Activated naive CD4-positive, alpha-beta T cell treated with anti-CD3 and anti-CD28 coated beads, Interleukin-2, amount 50 U/mL, for 72 hours (primary cell): ENCODE measurements around the gene SP140L. TPM values are rescaled to one million over a fixed set of nuclear protein-coding genes. Genes with fewer than 3 reads are reported as not detected.
"Not testable (repeated sequence)": the region's sequence is repeated elsewhere in the genome, so short reads cannot be mapped to it uniquely, and the experiment has no call there.

ENCODE experiments used
- ATAC-seq, 2 donors: fragments of 150-1000 bp; cut with Tn5 transposase; 2 replicates each; pipeline ENCODE4 v1.10.0; 2021; ENCODE audit warnings: mild to moderate bottlenecking in 2 of 2, moderate library complexity in 2 of 2
- DNase-seq, 2 donors: peaks; one replicate each; pipeline ENCODE4 v3.0.0; 2021 to 2022; ENCODE audit warnings: low spot score in 2 of 2
- H3K27ac Mint-ChIP-seq, 2 donors: one replicate each; pipeline ENCODE4 v1.8.0; 2022; ENCODE audit warnings: mild to moderate bottlenecking in 2 of 2, mixed read lengths in 2 of 2
- H3K36me3 Mint-ChIP-seq, 2 donors: one replicate each; pipeline ENCODE4 v1.8.0; 2022; ENCODE audit warnings: mixed read lengths in 2 of 2
- H3K9me3 Mint-ChIP-seq, 2 donors: one replicate each; pipeline ENCODE4 v1.8.0; 2022; ENCODE audit warnings: mixed read lengths in 2 of 2
- total RNA-seq, 2 donors: library from RNA; stranded (reverse); gene quantifications; one replicate each; pipeline ENCODE4 v1.2.3, GENCODE V29; 2022

SP140L gene
- total RNA-seq, 2 donors from 2014 or later = 52.8 to 71.2 TPM

- no peak for DNase-seq
- ATAC-seq = no peak
- H3K9me3 Mint-ChIP-seq = no peaks in the 10 kb centered on the region
- peaks cover 37 to 65% of the 10 kb centered on the region in 2 donors for H3K36me3 Mint-ChIP-seq
- H3K27ac Mint-ChIP-seq = peak overlapping the region; percentile 20 to 23
Measured at GRCh38 chr2:230400041-230400440, 73.0 kb downstream of the SP140L start.

GRCh38 chr2:230400454-230400853 is 73.5 kb downstream of the SP140L start:
- DNase-seq (no peak), ATAC-seq (no peak)
- Mint-ChIP-seq H3K27ac (peak overlapping the region; percentile 20 to 23), H3K36me3 (peaks cover 33 to 65% of the 10 kb centered on the region in 2 donors), H3K9me3 (no peaks in the 10 kb centered on the region)

- peaks cover 28 to 65% of the 10 kb centered on the region in 2 donors for H3K36me3 Mint-ChIP-seq
- not testable (repeated sequence) for ATAC-seq
Measured at GRCh38 chr2:230401026-230401425, 74.0 kb downstream of the SP140L start.

GRCh38 chr2:230403746-230404145 is 76.8 kb downstream of the SP140L start:
- DNase-seq (no peak), ATAC-seq (no peak)
- H3K27ac Mint-ChIP-seq = peak overlapping the region in 1 of 2 donors; percentile 59
- no peaks in the 10 kb centered on the region for H3K9me3 Mint-ChIP-seq
- peaks cover 19 to 62% of the 10 kb centered on the region in 2 donors for H3K36me3 Mint-ChIP-seq

More at GRCh38 chr2:230401026-230401425, 74.0 kb downstream of the SP140L start:
- H3K27ac Mint-ChIP-seq, H3K9me3 Mint-ChIP-seq, DNase-seq: not testable (repeated sequence)

GRCh38 chr2:230405824-230406223 is 78.8 kb downstream of the SP140L start:
- DNase-seq = no peak
- Mint-ChIP-seq H3K9me3 (no peaks in the 10 kb centered on the region), H3K27ac (peak overlapping the region in 1 of 2 donors; percentile 59), H3K36me3 (peaks cover 19 to 54% of the 10 kb centered on the region in 2 donors)
- no peak for ATAC-seq

- peaks cover 24 to 47% of the 10 kb centered on the region in 2 donors for H3K36me3 Mint-ChIP-seq
- H3K9me3 Mint-ChIP-seq = no peaks in the 10 kb centered on the region
- ATAC-seq (no peak), DNase-seq (no peak)
- no peak overlapping the region for H3K27ac Mint-ChIP-seq
Measured at GRCh38 chr2:230408244-230408842, 81.3 kb downstream of the SP140L start.

DNA sequence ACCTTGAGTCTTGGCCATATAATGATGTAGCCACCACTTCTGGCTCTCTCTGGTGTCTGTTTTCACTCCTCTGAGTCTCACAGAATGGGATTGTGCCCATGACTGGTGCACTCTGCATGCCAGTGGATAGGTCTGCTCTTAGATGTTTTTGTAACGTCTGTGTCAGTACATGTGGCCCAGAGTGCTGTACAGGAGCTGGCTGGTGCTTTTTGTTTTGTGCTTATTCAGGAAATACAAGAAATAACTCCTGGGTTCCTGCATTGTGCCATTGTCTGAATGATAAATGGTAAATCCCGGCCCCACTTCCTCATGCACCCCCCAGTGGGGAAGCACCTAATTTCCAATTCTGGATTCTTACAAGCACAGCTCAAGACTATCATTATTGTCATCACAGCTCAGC is 82.3 kb downstream of the SP140L start:
- not testable (repeated sequence) for ATAC-seq, DNase-seq, H3K9me3 Mint-ChIP-seq
- peak overlapping the region in 1 of 2 donors; percentile 15 for H3K27ac Mint-ChIP-seq
- peaks cover 15 to 42% of the 10 kb centered on the region in 2 donors for H3K36me3 Mint-ChIP-seq

GRCh38 chr2:230410263-230410662 is 83.3 kb downstream of the SP140L start:
- peaks cover 15 to 42% of the 10 kb centered on the region in 2 donors for H3K36me3 Mint-ChIP-seq

GRCh38 chr2:230410861-230411569 is 84.0 kb downstream of the SP140L start:
- Mint-ChIP-seq H3K9me3 (no peaks in the 10 kb centered on the region), H3K36me3 (peaks cover 21 to 42% of the 10 kb centered on the region in 2 donors), H3K27ac (peak overlapping the region; percentile 98)
- no peak for ATAC-seq
- no peak for DNase-seq

More at GRCh38 chr2:230410263-230410662, 83.3 kb downstream of the SP140L start:
- DNase-seq (no peak), ATAC-seq (no peak)
- Mint-ChIP-seq H3K27ac (peak overlapping the region in 1 of 2 donors; percentile 98), H3K9me3 (no peaks in the 10 kb centered on the region)

GRCh38 chr2:230411570-230412370 is 84.8 kb downstream of the SP140L start:
- Mint-ChIP-seq H3K27ac (peak overlapping the region; percentile 98), H3K9me3 (no peaks in the 10 kb centered on the region), H3K36me3 (peaks cover 24 to 42% of the 10 kb centered on the region in 2 donors)
- ATAC-seq (peak; percentile 77), DNase-seq (peak; percentile 72 to 75)

DNA sequence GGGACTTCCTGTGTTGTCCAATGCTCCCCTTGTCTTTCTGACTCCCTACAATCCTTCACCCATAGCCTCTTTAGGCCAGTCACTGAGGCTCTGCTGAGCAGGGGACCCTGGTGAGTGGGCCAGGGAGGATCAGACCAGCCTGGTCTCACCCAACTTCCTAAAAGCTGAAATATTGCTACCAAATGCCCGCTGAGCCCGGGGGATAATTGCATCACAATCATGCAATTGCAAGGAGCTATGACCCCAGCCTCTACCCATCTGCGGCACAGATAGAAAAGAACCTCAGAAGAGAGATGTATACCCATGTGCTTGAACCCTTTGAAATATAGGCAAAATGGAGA is 85.3 kb downstream of the SP140L start:
- no peak for ATAC-seq
- DNase-seq = no peak
- Mint-ChIP-seq H3K9me3 (no peaks in the 10 kb centered on the region), H3K27ac (peak overlapping the region; percentile 65 to 98), H3K36me3 (peaks cover 24 to 40% of the 10 kb centered on the region in 2 donors)

- DNase-seq (no peak), ATAC-seq (no peak)
- Mint-ChIP-seq H3K27ac (peak overlapping the region; percentile 41 to 98), H3K36me3 (peaks cover 24 to 42% of the 10 kb centered on the region in 2 donors), H3K9me3 (no peaks in the 10 kb centered on the region)
Measured at GRCh38 chr2:230412846-230413245, 85.9 kb downstream of the SP140L start.

DNA sequence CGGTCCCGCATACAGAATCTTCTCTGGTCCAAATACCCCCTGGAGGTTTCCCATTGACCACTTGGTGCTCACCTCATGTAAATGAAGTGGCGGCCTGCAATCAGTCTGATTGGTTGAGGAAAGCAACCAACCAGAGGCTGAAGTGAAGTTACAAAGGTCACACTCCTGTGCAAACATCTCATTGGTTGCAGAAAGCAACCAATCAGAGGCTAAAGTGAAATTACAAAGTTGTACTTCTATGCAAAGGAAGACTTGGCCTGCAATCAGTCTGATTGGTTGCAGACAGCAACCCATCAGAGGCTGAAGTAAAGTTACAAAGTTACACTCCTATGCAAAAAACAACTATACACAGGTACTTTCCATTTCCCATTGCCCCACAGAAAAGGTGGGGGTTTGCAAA is 86.5 kb downstream of the SP140L start:
- Mint-ChIP-seq H3K36me3 (peaks cover 28 to 49% of the 10 kb centered on the region in 2 donors), H3K9me3 (no peaks in the 10 kb centered on the region), H3K27ac (peak overlapping the region; percentile 98 to 100)
- DNase-seq = no peak
- ATAC-seq = no peak

- Mint-ChIP-seq H3K27ac (peak overlapping the region; percentile 98 to 100), H3K36me3 (peaks cover 32 to 57% of the 10 kb centered on the region in 2 donors), H3K9me3 (no peaks in the 10 kb centered on the region)
- no peak for ATAC-seq
- DNase-seq = no peak
Measured at GRCh38 chr2:230414302-230414701, 87.3 kb downstream of the SP140L start.

DNA sequence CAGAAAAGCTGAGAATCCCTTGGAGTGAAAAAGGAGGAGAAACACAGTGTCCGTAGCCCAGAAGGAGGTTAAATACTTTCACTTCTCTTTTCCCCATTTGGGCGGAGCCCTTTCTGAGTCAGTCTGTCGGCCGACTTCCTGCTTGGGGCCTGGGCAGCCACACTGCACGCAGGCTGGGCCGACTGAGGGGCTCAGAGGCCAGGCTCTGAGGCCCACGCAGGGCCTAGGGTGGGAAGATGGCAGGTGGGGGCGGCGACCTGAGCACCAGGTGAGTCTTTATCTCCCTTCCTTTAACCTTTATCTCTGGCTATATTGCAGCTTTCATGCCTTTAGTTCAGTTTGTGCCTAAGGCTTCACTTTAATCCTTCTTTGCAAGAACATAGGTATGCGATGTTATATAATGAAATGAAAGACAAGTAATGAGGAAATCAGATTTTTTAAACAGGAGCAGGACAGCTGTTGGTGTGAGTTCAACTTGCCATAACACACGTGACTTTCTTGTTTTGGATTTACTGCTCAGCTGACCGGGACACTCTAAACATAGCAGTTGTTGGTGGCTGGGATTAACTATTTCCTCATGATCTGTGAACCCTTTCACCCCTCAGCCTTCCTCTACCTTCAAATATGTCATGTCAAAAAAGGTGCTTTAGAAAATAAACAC is 89.2 kb downstream of the SP140L start, which contains the start of gene SP100:
SP100 (plus strand) TSS at position 141 of the 661 bp plus-strand sequence; CDS start at position 237, 96 bp downstream.
- Mint-ChIP-seq H3K9me3 (no peaks in the 10 kb centered on the region), H3K36me3 (peaks cover 31 to 66% of the 10 kb centered on the region in 2 donors), H3K27ac (peak within 1 kb of the TSS; percentile 98 to 100)
- DNase-seq (peak; percentile 75 to 82), ATAC-seq (peak; percentile 83)

DNA sequence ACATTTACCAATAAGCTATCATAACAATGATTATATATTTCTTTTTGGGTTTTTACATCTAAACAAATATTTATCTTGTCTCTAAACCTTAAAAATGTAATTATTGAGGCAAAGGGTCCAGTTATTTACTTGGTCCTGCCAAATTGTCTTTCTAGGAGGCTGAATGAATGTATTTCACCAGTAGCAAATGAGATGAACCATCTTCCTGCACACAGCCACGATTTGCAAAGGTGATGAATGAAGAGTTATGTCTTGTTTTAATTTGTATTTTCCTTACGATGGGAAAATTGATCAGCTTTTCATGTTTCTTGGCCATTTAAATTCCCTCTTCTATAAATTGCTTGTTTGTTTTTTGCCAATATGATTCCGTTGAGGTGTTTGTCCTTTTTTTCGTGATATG is 90.4 kb downstream of the SP140L start:
- H3K36me3 Mint-ChIP-seq = peaks cover 24 to 71% of the 10 kb centered on the region in 2 donors
- DNase-seq = no peak

More for the DNA sequence above, 90.4 kb downstream of the SP140L start:
- Mint-ChIP-seq H3K9me3 (no peaks in the 10 kb centered on the region), H3K27ac (peak overlapping the region; percentile 85)
- ATAC-seq = no peak
